ENCODE results near the gene CTNND2. TPM values are rescaled to one million over a fixed set of nuclear protein-coding genes. Genes with fewer than 3 reads are reported as not detected.

The CTNND2 gene
- polyA plus RNA-seq, 1 donor from 2014 or later: 67.0 TPM

- H2AFZ ChIP-seq (ENCODE audit: low read depth, low read length): no peak overlapping the region
- H3K9ac ChIP-seq (ENCODE audit: low read length): no peak overlapping the region
- H3K9me2 ChIP-seq (ENCODE audit: insufficient read depth, low read length): no peaks in the 10 kb centered on the region
- TF ChIP-seq MXI1 (conservative IDR thresholded peaks at IDR 0.05; ENCODE audit: poor library complexity, severe bottlenecking) (no peak), SMC3 (conservative IDR thresholded peaks at IDR 0.05; ENCODE audit: poor library complexity) (no peak), REST (IDR thresholded peaks at IDR 0.05; ENCODE audit: borderline replicate concordance) (no peak), TAF1 (IDR thresholded peaks at IDR 0.05; ENCODE audit: low read depth) (no peak), POLR2AphosphoS5 (IDR thresholded peaks at IDR 0.05) (no peak), EZH2 (IDR thresholded peaks at IDR 0.05; ENCODE audit: borderline replicate concordance, insufficient read depth, low read length, poor library complexity, severe bottlenecking) (no peak), RAD21 (conservative IDR thresholded peaks at IDR 0.05) (no peak), EP300 (conservative IDR thresholded peaks at IDR 0.05; ENCODE audit: poor library complexity, severe bottlenecking) (no peak), CTCF (IDR thresholded peaks at IDR 0.05; ENCODE audit: poor library complexity, severe bottlenecking) (no peak)
- H3K4me3 ChIP-seq (ENCODE audit: low read length): no peak overlapping the region
- no peaks in the 10 kb centered on the region for H3K79me2 ChIP-seq (replicated peaks; ENCODE audit: insufficient read depth, low read length)
- H3K36me3 ChIP-seq (ENCODE audit: insufficient read depth, low read length): no peaks in the 10 kb centered on the region
- no peaks in the 10 kb centered on the region for H3K27me3 ChIP-seq (ENCODE audit: insufficient read depth, low read depth, low read length)
- no peak overlapping the region for H3K4me2 ChIP-seq (ENCODE audit: low read length)
- no peaks in the 10 kb centered on the region for H4K20me1 ChIP-seq (ENCODE audit: insufficient read depth)
- no peaks in the 10 kb centered on the region for H3K9me3 ChIP-seq (ENCODE audit: low read length)
- no peaks in the 10 kb centered on the region for H3F3A ChIP-seq (ENCODE audit: insufficient read depth, low read length, poor library complexity, severe bottlenecking)
- H3K27ac ChIP-seq (ENCODE audit: low read length): no peak overlapping the region
Observed at GRCh38 chr5:10923310-10923709, 980.9 kb downstream of the CTNND2 start.

Small RNAs within 50 kb of the gene (small RNA-seq; reads per million reads assigned to genes)
- gene RNU6-429P: 0 reads per million in 3 experiments
